K562 (cell line): ENCODE data around the gene SEC61G. TPM values are rescaled to one million over a fixed set of nuclear protein-coding genes. Genes with fewer than 3 reads are reported as not detected.
A peak's percentile ranks its signal among the peaks of the same experiment; 100 is the strongest.

ENCODE experiments used
- ATAC-seq: fragments of 200-7000 bp; cut with Tn5 transposase; 3 replicates; pipeline ENCODE4 v1.9.1; 2020; ENCODE audit warnings: moderate library complexity
- BruUV-seq: library from RNA; stranded (reverse); fragments of 400-500 nt; replicated peaks from 2 replicates; lab custom pipeline; 2021; lab: Mats Ljungman, UMichigan
- CTCF ChIA-PET: fragments of 300-600 bp; formaldehyde crosslinking; extraction: SDS; loops from one replicate; lab custom pipeline; 2021; ENCODE audit warnings: low intra/inter-chr PET ratio; lab: Yijun Ruan, JAX
- POLR2A ChIA-PET: fragments of 300-600, 350-650 bp; sonication (Branson Sonifier 250); formaldehyde crosslinking; extraction: SDS; loops from one replicate; lab custom pipeline; 2021; ENCODE audit warnings: antibody characterized with exemption, inconsistent platforms; lab: Yijun Ruan, JAX
- DNase-seq, 4 experiments: peaks; one replicate each; pipeline versions ENCODE4 v3.0.0 to v3.0.0-alpha.2; 2011 to 2018; ENCODE audit warnings: low spot score in 3 of 4, mixed read lengths in 3 of 4; ENCODE audit errors: extremely low read depth in 1 of 4
- FAIRE-seq: peaks from 2 replicates; lab custom pipeline; 2011; peaks lifted over from hg19 to GRCh38; lab: Jason Lieb, UNC
- H2AFZ ChIP-seq: 2 replicates; pipeline ENCODE4 v1.6.0; 2011; ENCODE audit warnings: low read depth, low read length, control low read depth, inconsistent platforms
- H3K27ac ChIP-seq: fragments of 200-600 bp; 3 replicates; pipeline ENCODE4 v1.8.0; 2011; ENCODE audit warnings: low read depth, mild to moderate bottlenecking, control low read depth, inconsistent platforms, low read length, moderate library complexity, mixed read lengths; ENCODE audit errors: extremely low read depth
- H3K27me3 ChIP-seq, 2 experiments: fragments of 300-600 bp in 1 of 2; 2 replicates in 1 of 2; 3 replicates in 1 of 2; pipeline versions ENCODE4 v1.6.0 to v1.8.0; 2011; ENCODE audit warnings: inconsistent platforms in 2 of 2, low read length in 2 of 2, mild to moderate bottlenecking in 1 of 2, mixed read lengths in 1 of 2, moderate library complexity in 1 of 2; ENCODE audit not compliant: control insufficient read depth in 2 of 2, insufficient read depth in 2 of 2
- H3K36me3 ChIP-seq: fragments of 300-600 bp; 3 replicates; pipeline ENCODE4 v1.8.0; 2011; ENCODE audit warnings: mild to moderate bottlenecking, low read length, inconsistent platforms; ENCODE audit not compliant: control insufficient read depth, insufficient read depth
- H3K4me1 ChIP-seq, 2 experiments: fragments of 200-600 bp in 1 of 2; replicated peaks in 1 of 2; 2 replicates in 1 of 2; 3 replicates in 1 of 2; pipeline versions ENCODE4 v1.5.1 to v1.8.0; 2011; ENCODE audit warnings: inconsistent platforms in 2 of 2, low read length in 2 of 2, mild to moderate bottlenecking in 1 of 2, mixed read lengths in 1 of 2, moderate library complexity in 1 of 2; ENCODE audit not compliant: control insufficient read depth in 2 of 2, insufficient read depth in 2 of 2
- H3K4me2 ChIP-seq: 2 replicates; pipeline ENCODE4 v1.6.1; 2011; ENCODE audit warnings: low read length, control low read depth, inconsistent platforms, mixed read lengths; ENCODE audit not compliant: insufficient read depth
- H3K4me3 ChIP-seq: fragments of 200-600 bp; sonication (generic), shearing (Covaris generic); 2 replicates; pipeline ENCODE4 v1.5.1; 2016; ENCODE audit warnings: control low read depth, inconsistent platforms
- H3K79me2 ChIP-seq: fragments of 200-600 bp; 3 replicates; pipeline ENCODE4 v1.8.0; 2011; ENCODE audit warnings: low read length, inconsistent platforms; ENCODE audit not compliant: control insufficient read depth, insufficient read depth
- H3K9ac ChIP-seq, 2 experiments: 2 replicates each; pipeline versions ENCODE4 v1.6.0 to v1.6.1; 2011; ENCODE audit warnings: low read depth in 2 of 2, low read length in 2 of 2, control low read depth in 1 of 2, inconsistent platforms in 1 of 2, mild to moderate bottlenecking in 1 of 2, mixed read lengths in 1 of 2; ENCODE audit not compliant: insufficient read depth in 1 of 2
- H3K9me1 ChIP-seq: one replicate; pipeline ENCODE4 v1.6.0; 2011; ENCODE audit warnings: inconsistent platforms, mild to moderate bottlenecking, low read length, moderate library complexity; ENCODE audit not compliant: control insufficient read depth, insufficient read depth
- H3K9me3 ChIP-seq: replicated peaks from 2 replicates; pipeline ENCODE4 v1.5.1; 2011; ENCODE audit warnings: low read depth, low read length, inconsistent platforms; ENCODE audit not compliant: control insufficient read depth, insufficient read depth
- H4K20me1 ChIP-seq: replicated peaks from 2 replicates; pipeline ENCODE4 v1.6.1; 2011; ENCODE audit warnings: low read length, inconsistent platforms, mixed read lengths; ENCODE audit not compliant: control insufficient read depth, insufficient read depth
- CBX5 ChIP-seq: IDR thresholded peaks from 2 replicates; pipeline ENCODE4 v1.6.1; 2014; ENCODE audit warnings: low read depth, borderline replicate concordance
- CC2D1A ChIP-seq: fragments of 450-650 bp; IDR thresholded peaks from 2 replicates; pipeline ENCODE4 v1.6.1; 2017; ENCODE audit warnings: mild to moderate bottlenecking
- CHD2 ChIP-seq: IDR thresholded peaks from 2 replicates; pipeline ENCODE4 v1.6.1; 2011; ENCODE audit warnings: low read depth, low read length
- E2F1 ChIP-seq: sonication (generic); formaldehyde crosslinking; IDR thresholded peaks from 2 replicates; pipeline ENCODE4 v1.8.1; 2023; ENCODE audit warnings: mild to moderate bottlenecking, missing genetic modification reagents, moderate library complexity
- JUND ChIP-seq, 2 experiments: IDR thresholded peaks; 2 replicates in 1 of 2; 3 replicates in 1 of 2; pipeline ENCODE4 v1.6.1; 2011; ENCODE audit warnings: borderline replicate concordance in 2 of 2, low read depth in 2 of 2, low read length in 2 of 2, improper control_type of control experiment in 1 of 2, missing biosample characterization in 1 of 2, missing genetic modification characterization in 1 of 2, missing genetic modification reagents in 1 of 2
- KDM5B ChIP-seq: fragments of 200-600 bp; sonication (generic); IDR thresholded peaks from 2 replicates; pipeline ENCODE4 v1.6.1; 2012; ENCODE audit warnings: low read depth, mild to moderate bottlenecking, moderate library complexity, low read length, control low read depth, inconsistent platforms; ENCODE audit not compliant: insufficient replicate concordance
- RNF2 ChIP-seq: sonication (generic); IDR thresholded peaks from 2 replicates; pipeline ENCODE4 v1.6.1; 2016
- SMARCB1 ChIP-seq: IDR thresholded peaks from 2 replicates; pipeline ENCODE4 v1.6.1; 2011; ENCODE audit warnings: improper control_type of control experiment, low read depth; ENCODE audit not compliant: insufficient read length
- TEAD1 ChIP-seq, 2 experiments: fragments of 450-650 bp in 1 of 2; sonication (generic) in 1 of 2; formaldehyde crosslinking; IDR thresholded peaks; 2 replicates each; pipeline versions ENCODE4 v1.4.0 to v1.8.0; 2020 to 2022; ENCODE audit warnings: mild to moderate bottlenecking in 2 of 2, missing genetic modification reagents in 1 of 2
- WGBS: fragments of 100-300 bp; shearing (Covaris generic); methylation state at CpG from one replicate; pipeline ENCODE4 v1.1.6; 2016; ENCODE audit warnings: low coverage, mixed read lengths; ENCODE audit not compliant: insufficient coverage; ENCODE audit errors: missing lambda C conversion rate; 5-methylcytosine and 5-hydroxymethylcytosine counted together
- in situ Hi-C: fragments of 300-500 bp; cut with MboI; formaldehyde crosslinking; loops from 4 replicates; pipeline ENCODE4 v1.15.0; 2018; ENCODE audit warnings: inconsistent platforms, mixed read lengths
- intact Hi-C: fragments of 100-400 bp; cut with micrococcal nuclease; formaldehyde crosslinking; loops from 2 replicates; pipeline ENCODE4 v1.14.2; 2022
- polyA plus RNA-seq, 8 experiments: library from polyadenylated mRNA; depleted of rRNA in 4 of 8; stranded (reverse) in 5 of 8; unstranded in 3 of 8; fragments of >200 nt; fragmentation: Nextera tagmentation in 2 of 8; fragmentation: Illumina TruSeq in 1 of 8; extraction: Ambion mirVana in 2 of 8; extraction: Trizol in 1 of 8; gene quantifications; 2 replicates each; pipeline versions ENCODE4 v1.2.1 to v1.2.3, GENCODE V29; 2011 to 2014; ENCODE audit warnings: inconsistent platforms in 1 of 8, missing spikeins in 1 of 8
- total RNA-seq, 7 experiments: library from RNA; depleted of rRNA in 6 of 7; stranded (reverse); fragments of >200 nt in 6 of 7; fragmentation: Illumina TruSeq in 2 of 7; extraction: Trizol in 2 of 7; gene quantifications; 2 replicates each; pipeline versions ENCODE4 v1.2.1 to v1.2.3, GENCODE V29; 2011 to 2021; ENCODE audit warnings: low replicate concordance in 1 of 7

Gene SEC61G
- total and polyA plus RNA-seq, 9 of the 15 experiments (the other 6 are each of a cell fraction or from before 2014, with no cell fraction given): 138 to 565 (median 223) TPM

- peak overlapping the region in 1 of 2 experiments; percentile 69; a peak in 1 of 4 replicates for H3K9ac ChIP-seq
- FAIRE-seq (peak; percentile 89), DNase-seq (peak; percentile 62 to 85 (median 66)), ATAC-seq (peak; percentile 96)
- no peaks in the 10 kb centered on the region for H4K20me1 ChIP-seq
- H3K9me3 ChIP-seq: no peaks in the 10 kb centered on the region
- ChIA-PET POLR2A (no interaction called here), CTCF (interaction anchor here (0.7 to 4.3 kb wide), 5 partner anchors 64 to 506 kb away, joined by 3 to 63 read pairs (median 3); no protein-coding TSS in a partner anchor)
- H3K9me1 ChIP-seq: no peaks in the 10 kb centered on the region
- H2AFZ ChIP-seq: peak overlapping the region; percentile 77
- intact Hi-C loops (loop anchor here (1.0 to 10.0 kb wide), 4 partner anchors 68 to 641 kb away; no protein-coding TSS in a partner anchor), in situ Hi-C loops (no loop called here)
- no peaks in the 10 kb centered on the region for H3K79me2 ChIP-seq
- no peaks in the 10 kb centered on the region; a peak in 1 of 5 replicates for H3K4me1 ChIP-seq
- peaks cover 2 to 14% of the 10 kb centered on the region in 2 experiments; a peak in 4 of 5 replicates for H3K27me3 ChIP-seq
- WGBS: 4% methylated on average over 17 of the region's 18 CpGs
- BruUV-seq: no TSS peak
- peak overlapping the region; percentile 62 for H3K4me2 ChIP-seq
- H3K36me3 ChIP-seq: no peaks in the 10 kb centered on the region
- 0 out of 2 replicates have a peak overlapping the region, but pooled peaks have one; percentile 2 for H3K4me3 ChIP-seq
- H3K27ac ChIP-seq: no peak overlapping the region
- TF ChIP-seq TEAD1 (CRISPR knock-in tag; IDR thresholded peaks at IDR 0.05) (0 out of 4 replicates have a peak, but pooled peaks of 1 of the 2 experiments have one; percentile 47), KDM5B (no peak), CC2D1A (peak; percentile 21; the same call in 1 of the 2 replicates), CHD2 (no peak), RNF2 (peak; percentile 58; the same call in 1 of the 2 replicates), E2F1 (0 out of 2 replicates have a peak, but pooled peaks have one; percentile 43), JUND (IDR thresholded peaks at IDR 0.05; ENCODE audit: borderline replicate concordance, low read depth, low read length) (peak; percentile 13; the same call in 1 of the 2 replicates), JUND (tag; IDR thresholded peaks at IDR 0.05; ENCODE audit: borderline replicate concordance, low read depth, low read length) (no peak), CBX5 (no peak), SMARCB1 (no peak)
Measured at GRCh38 chr7:54773472-54774399, 14.7 kb upstream of the SEC61G start.
